Lower leg skin (tissue), 4 donors: ENCODE data around the gene TSPEAR. TPM values are rescaled to one million over a fixed set of nuclear protein-coding genes. Genes with fewer than 3 reads are reported as not detected.
"Not testable (repeated sequence)": the region's sequence is repeated elsewhere in the genome, so short reads cannot be mapped to it uniquely, and the experiment has no call there.

ENCODE experiments used
- DNase-seq, 2 donors: peaks; one replicate each; pipeline ENCODE4 v3.0.0-alpha.2; 2019; ENCODE audit warnings: low spot score in 2 of 2
- H3K4me3 ChIP-seq: fragments of 200-600 bp; sonication (generic); 2 replicates; pipeline ENCODE4 v1.5.1; 2017; ENCODE audit warnings: mild to moderate bottlenecking, low read depth; ENCODE audit not compliant: poor library complexity, severe bottlenecking
- POLR2A ChIP-seq, 2 donors: fragments of 450-650 bp; IDR thresholded peaks; one replicate each; pipeline ENCODE4 v1.6.1; 2016 to 2017; ENCODE audit warnings: antibody characterized with exemption in 2 of 2, mild to moderate bottlenecking in 1 of 2, moderate library complexity in 1 of 2
- WGBS, 2 donors: methylation state at CpG; one replicate each; pipeline ENCODE4 v1.1.5; 2018; 5-methylcytosine and 5-hydroxymethylcytosine counted together
- intact Hi-C: fragments of 100-400 bp; cut with DNase I; formaldehyde crosslinking; loops from one replicate; pipeline ENCODE4 v1.15.0; 2023; ENCODE audit warnings: low total_unique reads
- total RNA-seq, 4 donors: library from RNA; depleted of rRNA; stranded (reverse); fragments of >200 nt; gene quantifications; one replicate each; pipeline ENCODE4 v1.1.0, GENCODE V29; 2016
- TF ChIP-seq, protein P1 (sequence below), 3 donors: fragments of 450-650 bp; IDR thresholded peaks; one replicate each; pipeline ENCODE4 v1.5.1; 2016; ENCODE audit warnings: antibody characterized with exemption in 3 of 3, mild to moderate bottlenecking in 3 of 3, moderate library complexity in 2 of 3

TSPEAR gene
- total RNA-seq, 4 donors from 2014 or later, result 0.06 TPM; not detected in 3

DNA sequence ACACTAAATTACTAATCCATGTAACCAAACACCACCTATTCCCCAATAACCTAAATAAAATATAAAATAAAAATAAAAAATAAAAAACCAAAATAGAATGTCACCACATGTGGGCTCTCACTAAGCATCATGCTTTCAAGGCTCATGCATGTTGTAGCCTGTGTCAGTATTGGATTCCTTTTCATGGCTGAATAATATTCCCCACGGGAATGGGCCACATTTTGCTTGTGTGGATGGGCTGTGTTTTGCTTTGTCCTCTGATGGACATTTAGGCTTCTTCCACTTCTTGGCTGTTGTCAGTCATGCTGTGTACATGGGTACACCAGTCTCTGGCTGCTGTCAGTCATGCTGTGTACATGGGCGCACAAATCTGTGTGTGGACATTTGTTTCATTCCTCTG, 122.3 kb downstream of the TSPEAR start:
- intact Hi-C loops, result no loop called here
- 93 to 95% methylated on average over 2 of the region's 2 CpGs for WGBS, 2 donors
- H3K4me3 ChIP-seq, result no peak overlapping the region
- DNase-seq, result no peak
- TF ChIP-seq, protein P1, sequence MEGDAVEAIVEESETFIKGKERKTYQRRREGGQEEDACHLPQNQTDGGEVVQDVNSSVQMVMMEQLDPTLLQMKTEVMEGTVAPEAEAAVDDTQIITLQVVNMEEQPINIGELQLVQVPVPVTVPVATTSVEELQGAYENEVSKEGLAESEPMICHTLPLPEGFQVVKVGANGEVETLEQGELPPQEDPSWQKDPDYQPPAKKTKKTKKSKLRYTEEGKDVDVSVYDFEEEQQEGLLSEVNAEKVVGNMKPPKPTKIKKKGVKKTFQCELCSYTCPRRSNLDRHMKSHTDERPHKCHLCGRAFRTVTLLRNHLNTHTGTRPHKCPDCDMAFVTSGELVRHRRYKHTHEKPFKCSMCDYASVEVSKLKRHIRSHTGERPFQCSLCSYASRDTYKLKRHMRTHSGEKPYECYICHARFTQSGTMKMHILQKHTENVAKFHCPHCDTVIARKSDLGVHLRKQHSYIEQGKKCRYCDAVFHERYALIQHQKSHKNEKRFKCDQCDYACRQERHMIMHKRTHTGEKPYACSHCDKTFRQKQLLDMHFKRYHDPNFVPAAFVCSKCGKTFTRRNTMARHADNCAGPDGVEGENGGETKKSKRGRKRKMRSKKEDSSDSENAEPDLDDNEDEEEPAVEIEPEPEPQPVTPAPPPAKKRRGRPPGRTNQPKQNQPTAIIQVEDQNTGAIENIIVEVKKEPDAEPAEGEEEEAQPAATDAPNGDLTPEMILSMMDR (IDR thresholded peaks at IDR 0.05), result no peak
- TF ChIP-seq POLR2A (IDR thresholded peaks at IDR 0.05), result no peak

DNA sequence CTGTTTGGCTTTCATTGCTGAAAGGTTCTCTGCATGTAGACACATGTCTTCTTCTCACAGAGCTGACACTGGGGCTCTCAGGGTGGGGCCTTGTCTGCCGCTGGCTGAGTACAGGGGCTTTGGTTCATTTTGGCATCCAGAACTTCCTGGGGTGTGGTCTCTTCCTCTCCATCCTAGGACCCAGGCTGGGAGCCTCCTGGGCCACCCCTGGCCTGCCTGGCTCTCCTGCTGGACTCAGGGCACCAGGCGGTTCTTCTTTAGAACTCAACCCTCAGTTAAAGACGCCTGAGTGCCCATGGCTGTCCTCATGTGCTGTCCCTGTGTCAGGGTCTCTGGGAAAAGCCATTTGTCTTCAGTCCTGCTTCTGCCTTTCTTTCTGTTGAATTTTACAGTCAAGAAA, 125.5 kb downstream of the TSPEAR start:
- no peak overlapping the region for H3K4me3 ChIP-seq
- 74 to 79% methylated on average over 3 of the region's 3 CpGs for WGBS, 2 donors
- intact Hi-C loops, result no loop called here
- TF ChIP-seq, protein P1 (IDR thresholded peaks at IDR 0.05), result no peak
- no peak for TF ChIP-seq POLR2A (IDR thresholded peaks at IDR 0.05)
- DNase-seq, result peak in 1 of 2 donors; percentile 56

- TF ChIP-seq, protein P1 (IDR thresholded peaks at IDR 0.05), result no peak
- TF ChIP-seq POLR2A (IDR thresholded peaks at IDR 0.05), result no peak
- intact Hi-C loops, result no loop called here
- WGBS, 2 donors, result 48 to 50% methylated on average over 6 of the region's 6 CpGs
- H3K4me3 ChIP-seq, result no peak overlapping the region
- no peak for DNase-seq
Measured at GRCh38 chr21:44583800-44584147, 127.6 kb downstream of the TSPEAR start.

- TF ChIP-seq, protein P1 (IDR thresholded peaks at IDR 0.05), result no peak
- no peak for TF ChIP-seq POLR2A (IDR thresholded peaks at IDR 0.05)
- peak in 1 of 2 donors; percentile 75 for DNase-seq
- intact Hi-C loops, result no loop called here
- no peak overlapping the region for H3K4me3 ChIP-seq
- 12 to 13% methylated on average over 11 of the region's 11 CpGs for WGBS, 2 donors
Measured at GRCh38 chr21:44583089-44583799, 128.1 kb downstream of the TSPEAR start.

GRCh38 chr21:44582055-44582454, 129.3 kb downstream of the TSPEAR start:
- intact Hi-C loops, result no loop called here
- peak in 1 of 2 donors; percentile 70 for DNase-seq
- 70 to 75% methylated on average over 15 of the region's 15 CpGs for WGBS, 2 donors
- no peak overlapping the region for H3K4me3 ChIP-seq
- TF ChIP-seq, protein P1 (IDR thresholded peaks at IDR 0.05), result no peak
- TF ChIP-seq POLR2A (IDR thresholded peaks at IDR 0.05), result no peak

- 88 to 89% methylated on average over 3 of the region's 3 CpGs for WGBS, 2 donors
- no peak for DNase-seq
- TF ChIP-seq, protein P1 (IDR thresholded peaks at IDR 0.05), result no peak
- no peak for TF ChIP-seq POLR2A (IDR thresholded peaks at IDR 0.05)
- intact Hi-C loops, result no loop called here
- H3K4me3 ChIP-seq, result no peak overlapping the region
Measured at GRCh38 chr21:44581158-44581557, 130.2 kb downstream of the TSPEAR start.

DNA sequence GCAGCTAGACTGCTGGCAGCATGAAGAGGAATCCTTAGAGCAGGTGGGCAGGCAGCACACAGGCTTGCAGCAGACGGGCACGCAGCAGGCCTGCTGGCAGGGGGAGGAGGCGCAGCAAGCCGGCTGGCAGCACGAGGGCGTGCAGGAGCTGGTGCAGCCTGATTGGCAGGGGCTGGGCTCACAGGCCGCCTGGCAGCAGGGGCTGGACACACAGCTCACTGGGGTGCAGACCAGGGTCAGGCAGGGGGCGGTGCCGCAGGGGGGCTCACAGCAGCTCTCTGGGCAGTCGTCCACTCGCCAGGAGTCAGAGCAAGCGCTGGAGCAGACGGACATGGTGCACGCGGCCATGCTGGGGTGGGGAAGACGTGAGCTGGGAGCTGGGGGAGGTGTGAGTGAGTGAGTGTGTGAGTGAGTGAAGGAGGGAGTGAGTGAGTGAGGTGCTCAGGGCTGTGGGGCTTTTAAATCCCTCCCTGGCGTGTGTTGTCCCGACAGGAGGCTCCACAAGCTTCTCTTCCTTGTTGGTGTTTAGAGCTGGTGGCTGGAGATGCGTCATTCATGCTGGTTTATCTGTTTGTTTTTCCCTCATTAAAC, 131.0 kb downstream of the TSPEAR start, which contains the start of gene KRTAP10-5:
Gene KRTAP10-5 (minus strand): TSS at position 374 of the 591 bp plus-strand sequence. CDS start 26 bp downstream, at position 348.
- intact Hi-C loops, H3K4me3 ChIP-seq: not testable (repeated sequence)
- peak in 1 of 2 donors; percentile 79 for DNase-seq
- 50 to 60% methylated on average over 19 of the region's 19 CpGs for WGBS, 2 donors
